Measurements from ENCODE around the gene PANX3.

DNA sequence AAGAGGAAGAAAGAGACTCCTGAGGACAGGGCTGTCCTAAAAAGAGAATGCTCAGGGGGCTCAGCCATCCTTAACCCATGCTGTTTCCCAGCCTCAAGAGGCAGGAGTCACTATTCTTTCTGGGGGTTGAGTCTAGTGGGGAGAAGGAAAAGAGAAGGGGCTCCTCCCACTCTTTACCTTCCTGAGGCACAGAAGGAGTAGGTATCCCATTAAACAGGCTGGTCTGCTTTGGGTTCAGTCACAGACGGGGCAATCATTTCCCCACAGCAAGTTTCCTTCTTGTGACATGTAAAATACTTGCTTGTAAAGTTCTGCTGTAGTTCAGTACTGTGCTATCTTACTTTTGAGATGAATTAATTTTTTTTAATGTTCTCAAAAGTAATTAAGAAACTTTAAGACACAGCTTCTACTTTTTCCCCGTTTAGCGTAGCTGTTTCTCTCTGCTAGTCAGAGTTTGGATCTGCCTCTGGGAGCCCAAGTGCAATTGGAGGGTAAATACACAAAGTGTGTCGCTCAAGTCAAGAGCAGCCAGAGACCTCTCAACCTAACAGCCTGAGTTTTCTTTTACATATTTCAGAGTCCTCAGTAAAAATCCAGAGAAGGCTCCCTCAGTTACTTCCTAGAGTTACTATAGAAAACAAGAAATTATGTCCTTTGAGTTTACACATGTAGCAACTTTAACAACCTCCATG is 26.4 kb upstream of the PANX3 start:
- no peak for TF ChIP-seq ZNF121 (CRISPR knock-in tag; conservative IDR thresholded peaks at IDR 0.05)
- TF ChIP-seq TEAD4 (IDR thresholded peaks at IDR 0.05; ENCODE audit: low read length): no peak
- no peak for TF ChIP-seq TEAD4 (CRISPR knock-in tag; IDR thresholded peaks at IDR 0.05; ENCODE audit: borderline replicate concordance)
- TF ChIP-seq, protein P1, sequence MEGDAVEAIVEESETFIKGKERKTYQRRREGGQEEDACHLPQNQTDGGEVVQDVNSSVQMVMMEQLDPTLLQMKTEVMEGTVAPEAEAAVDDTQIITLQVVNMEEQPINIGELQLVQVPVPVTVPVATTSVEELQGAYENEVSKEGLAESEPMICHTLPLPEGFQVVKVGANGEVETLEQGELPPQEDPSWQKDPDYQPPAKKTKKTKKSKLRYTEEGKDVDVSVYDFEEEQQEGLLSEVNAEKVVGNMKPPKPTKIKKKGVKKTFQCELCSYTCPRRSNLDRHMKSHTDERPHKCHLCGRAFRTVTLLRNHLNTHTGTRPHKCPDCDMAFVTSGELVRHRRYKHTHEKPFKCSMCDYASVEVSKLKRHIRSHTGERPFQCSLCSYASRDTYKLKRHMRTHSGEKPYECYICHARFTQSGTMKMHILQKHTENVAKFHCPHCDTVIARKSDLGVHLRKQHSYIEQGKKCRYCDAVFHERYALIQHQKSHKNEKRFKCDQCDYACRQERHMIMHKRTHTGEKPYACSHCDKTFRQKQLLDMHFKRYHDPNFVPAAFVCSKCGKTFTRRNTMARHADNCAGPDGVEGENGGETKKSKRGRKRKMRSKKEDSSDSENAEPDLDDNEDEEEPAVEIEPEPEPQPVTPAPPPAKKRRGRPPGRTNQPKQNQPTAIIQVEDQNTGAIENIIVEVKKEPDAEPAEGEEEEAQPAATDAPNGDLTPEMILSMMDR (IDR thresholded peaks at IDR 0.05 in 2 of 3, conservative IDR thresholded peaks at IDR 0.05 in 1 of 3; ENCODE audit: insufficient read depth in 2 of 3, low read depth in 1 of 3, low read length in 3 of 3): no peak
- no peak for TF ChIP-seq ARNT (IDR thresholded peaks at IDR 0.05)
- TF ChIP-seq, protein P2, sequence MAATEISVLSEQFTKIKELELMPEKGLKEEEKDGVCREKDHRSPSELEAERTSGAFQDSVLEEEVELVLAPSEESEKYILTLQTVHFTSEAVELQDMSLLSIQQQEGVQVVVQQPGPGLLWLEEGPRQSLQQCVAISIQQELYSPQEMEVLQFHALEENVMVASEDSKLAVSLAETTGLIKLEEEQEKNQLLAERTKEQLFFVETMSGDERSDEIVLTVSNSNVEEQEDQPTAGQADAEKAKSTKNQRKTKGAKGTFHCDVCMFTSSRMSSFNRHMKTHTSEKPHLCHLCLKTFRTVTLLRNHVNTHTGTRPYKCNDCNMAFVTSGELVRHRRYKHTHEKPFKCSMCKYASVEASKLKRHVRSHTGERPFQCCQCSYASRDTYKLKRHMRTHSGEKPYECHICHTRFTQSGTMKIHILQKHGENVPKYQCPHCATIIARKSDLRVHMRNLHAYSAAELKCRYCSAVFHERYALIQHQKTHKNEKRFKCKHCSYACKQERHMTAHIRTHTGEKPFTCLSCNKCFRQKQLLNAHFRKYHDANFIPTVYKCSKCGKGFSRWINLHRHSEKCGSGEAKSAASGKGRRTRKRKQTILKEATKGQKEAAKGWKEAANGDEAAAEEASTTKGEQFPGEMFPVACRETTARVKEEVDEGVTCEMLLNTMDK (IDR thresholded peaks at IDR 0.05; ENCODE audit: borderline replicate concordance, insufficient read depth, low read depth, low read length, poor library complexity, severe bottlenecking): no peak
- TF ChIP-seq EP300 (IDR thresholded peaks at IDR 0.05; ENCODE audit: low read length): no peak
- TF ChIP-seq GABPA (tag; conservative IDR thresholded peaks at IDR 0.05; ENCODE audit: low read depth): no peak
- TF ChIP-seq, protein P3, sequence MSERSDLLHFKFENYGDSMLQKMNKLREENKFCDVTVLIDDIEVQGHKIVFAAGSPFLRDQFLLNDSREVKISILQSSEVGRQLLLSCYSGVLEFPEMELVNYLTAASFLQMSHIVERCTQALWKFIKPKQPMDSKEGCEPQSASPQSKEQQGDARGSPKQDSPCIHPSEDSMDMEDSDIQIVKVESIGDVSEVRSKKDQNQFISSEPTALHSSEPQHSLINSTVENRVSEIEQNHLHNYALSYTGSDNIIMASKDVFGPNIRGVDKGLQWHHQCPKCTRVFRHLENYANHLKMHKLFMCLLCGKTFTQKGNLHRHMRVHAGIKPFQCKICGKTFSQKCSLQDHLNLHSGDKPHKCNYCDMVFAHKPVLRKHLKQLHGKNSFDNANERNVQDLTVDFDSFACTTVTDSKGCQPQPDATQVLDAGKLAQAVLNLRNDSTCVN (CRISPR knock-in tag; IDR thresholded peaks at IDR 0.05): no peak
- no peak for TF ChIP-seq ZNF133 (CRISPR knock-in tag; IDR thresholded peaks at IDR 0.05)
- TF ChIP-seq JUN (IDR thresholded peaks at IDR 0.05; ENCODE audit: borderline replicate concordance, low read depth, low read length): no peak
- no peak for TF ChIP-seq JUN (CRISPR knock-in tag; IDR thresholded peaks at IDR 0.05; ENCODE audit: borderline replicate concordance)
- no peak for TF ChIP-seq RAD21 (CRISPR knock-in tag; conservative IDR thresholded peaks at IDR 0.05 in 1 of 2, IDR thresholded peaks at IDR 0.05 in 1 of 2)
- no peak for TF ChIP-seq NR3C1 (CRISPR knock-in tag; IDR thresholded peaks at IDR 0.05)

All from K562 (cell line).